ENCODE data around the gene LAPTM4A.

DNA sequence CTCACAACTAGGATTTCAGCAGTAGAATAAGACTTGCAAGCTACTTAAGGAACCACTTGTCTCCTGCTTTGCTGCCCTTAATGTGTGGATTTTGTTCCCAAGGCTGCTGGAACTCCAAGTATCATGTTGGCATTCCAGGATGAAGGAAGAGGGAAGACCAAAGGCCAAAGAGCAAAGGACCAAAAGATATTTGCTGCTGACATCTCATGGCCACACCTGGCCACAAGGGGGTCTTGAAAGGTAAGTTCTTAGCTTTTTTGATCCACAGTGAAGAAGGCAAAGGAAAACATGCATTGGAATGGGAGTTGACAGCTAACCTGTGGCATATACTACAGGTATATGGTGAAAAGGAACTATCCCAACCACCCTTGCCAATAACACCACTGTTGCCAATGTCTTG is 35.1 kb downstream of the LAPTM4A start:
- no peak for TF ChIP-seq EZH2 (IDR thresholded peaks at IDR 0.05; ENCODE audit: insufficient read depth, low read length)
- TF ChIP-seq, protein P1, sequence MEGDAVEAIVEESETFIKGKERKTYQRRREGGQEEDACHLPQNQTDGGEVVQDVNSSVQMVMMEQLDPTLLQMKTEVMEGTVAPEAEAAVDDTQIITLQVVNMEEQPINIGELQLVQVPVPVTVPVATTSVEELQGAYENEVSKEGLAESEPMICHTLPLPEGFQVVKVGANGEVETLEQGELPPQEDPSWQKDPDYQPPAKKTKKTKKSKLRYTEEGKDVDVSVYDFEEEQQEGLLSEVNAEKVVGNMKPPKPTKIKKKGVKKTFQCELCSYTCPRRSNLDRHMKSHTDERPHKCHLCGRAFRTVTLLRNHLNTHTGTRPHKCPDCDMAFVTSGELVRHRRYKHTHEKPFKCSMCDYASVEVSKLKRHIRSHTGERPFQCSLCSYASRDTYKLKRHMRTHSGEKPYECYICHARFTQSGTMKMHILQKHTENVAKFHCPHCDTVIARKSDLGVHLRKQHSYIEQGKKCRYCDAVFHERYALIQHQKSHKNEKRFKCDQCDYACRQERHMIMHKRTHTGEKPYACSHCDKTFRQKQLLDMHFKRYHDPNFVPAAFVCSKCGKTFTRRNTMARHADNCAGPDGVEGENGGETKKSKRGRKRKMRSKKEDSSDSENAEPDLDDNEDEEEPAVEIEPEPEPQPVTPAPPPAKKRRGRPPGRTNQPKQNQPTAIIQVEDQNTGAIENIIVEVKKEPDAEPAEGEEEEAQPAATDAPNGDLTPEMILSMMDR (IDR thresholded peaks at IDR 0.05; ENCODE audit: insufficient read depth, low read depth, low read length), result no peak
